ENCODE measurements around the gene FGF21.

- TF ChIP-seq POLR2AphosphoS5 (IDR thresholded peaks at IDR 0.05; ENCODE audit: borderline replicate concordance, low read depth, low read length), result no peak
- TF ChIP-seq EZH2 (IDR thresholded peaks at IDR 0.05), result no peak
- no peak for TF ChIP-seq FOXP2 (optimal IDR thresholded peaks at IDR 0.05; ENCODE audit: control extremely low read depth, extremely low read length, insufficient read depth)
Observed at GRCh38 chr19:48708471-48708870, 46.9 kb upstream of the FGF21 start.

All from SK-N-MC (cell line).